CD14-positive monocyte (primary cell): ENCODE measurements around the gene TCF19. TPM values are rescaled to one million over a fixed set of nuclear protein-coding genes. Genes with fewer than 3 reads are reported as not detected.
A peak's percentile ranks its signal among the peaks of the same experiment; 100 is the strongest.
"Not testable (repeated sequence)": the region's sequence is repeated elsewhere in the genome, so short reads cannot be mapped to it uniquely, and the experiment has no call there.

Experiments
- DNase-seq, 3 donors: peaks; one replicate each; pipeline ENCODE4 v3.0.0-alpha.2; 2011 to 2022
- H2AFZ ChIP-seq: 2 replicates; pipeline ENCODE4 v1.6.0; 2012; ENCODE audit warnings: mild to moderate bottlenecking, low read depth, low read length, inconsistent platforms; ENCODE audit not compliant: insufficient read depth, poor library complexity, severe bottlenecking
- H3K27ac ChIP-seq, 2 donors: 1 replicate in 1 of 2; 2 replicates in 1 of 2; pipeline ENCODE4 v1.5.1; 2012 to 2013; ENCODE audit warnings: low read length in 2 of 2, control low read depth in 1 of 2, inconsistent platforms in 1 of 2, low read depth in 1 of 2, mild to moderate bottlenecking in 1 of 2
- H3K27me3 ChIP-seq, 2 donors: one replicate each; pipeline versions ENCODE4 v1.6.0 to v1.6.1; 2011 to 2013; ENCODE audit warnings: low read length in 2 of 2; ENCODE audit not compliant: control insufficient read depth in 2 of 2, insufficient read depth in 2 of 2
- H3K36me3 ChIP-seq, 2 donors: replicated peaks in 1 of 2; 1 replicate in 1 of 2; 2 replicates in 1 of 2; pipeline versions ENCODE4 v1.5.1 to v1.6.1; 2012 to 2013; ENCODE audit warnings: low read length in 2 of 2, control low read depth in 1 of 2, inconsistent platforms in 1 of 2, mild to moderate bottlenecking in 1 of 2; ENCODE audit not compliant: insufficient read depth in 2 of 2, control insufficient read depth in 1 of 2
- H3K4me1 ChIP-seq, 2 donors: 1 replicate in 1 of 2; 2 replicates in 1 of 2; pipeline versions ENCODE4 v1.5.1 to v1.6.1; 2012 to 2013; ENCODE audit warnings: low read length in 2 of 2, control low read depth in 1 of 2, inconsistent platforms in 1 of 2, mild to moderate bottlenecking in 1 of 2, moderate library complexity in 1 of 2; ENCODE audit not compliant: insufficient read depth in 2 of 2, control insufficient read depth in 1 of 2
- H3K4me2 ChIP-seq: replicated peaks from 2 replicates; pipeline ENCODE3; 2012; ENCODE audit warnings: low read length, moderate library complexity, mild to moderate bottlenecking; ENCODE audit not compliant: poor library complexity, severe bottlenecking; ENCODE audit errors: extremely low read depth
- H3K4me3 ChIP-seq, 3 experiments: fragments of 200-600 bp in 1 of 3; sonication (generic) in 1 of 3; replicated peaks in 1 of 3; 1 replicate in 2 of 3; 2 replicates in 1 of 3; pipeline ENCODE4 v1.5.1; 2011 to 2013; ENCODE audit warnings: low read length in 3 of 3, mild to moderate bottlenecking in 3 of 3, control low read depth in 2 of 3, low read depth in 2 of 3, inconsistent platforms in 1 of 3, moderate library complexity in 1 of 3
- H3K79me2 ChIP-seq: 2 replicates; pipeline ENCODE4 v1.6.0; 2012; ENCODE audit warnings: mild to moderate bottlenecking, control low read depth, inconsistent platforms, low read length, moderate library complexity; ENCODE audit not compliant: insufficient read depth
- H3K9ac ChIP-seq: 2 replicates; pipeline ENCODE4 v1.6.0; 2017; ENCODE audit warnings: low read length, mild to moderate bottlenecking; ENCODE audit not compliant: insufficient read depth, poor library complexity, severe bottlenecking
- H3K9me3 ChIP-seq, 2 donors: replicated peaks in 1 of 2; 1 replicate in 1 of 2; 2 replicates in 1 of 2; pipeline versions ENCODE4 v1.5.1 to v1.6.1; 2012 to 2013; ENCODE audit warnings: low read length in 2 of 2, control low read depth in 1 of 2; ENCODE audit not compliant: control insufficient read depth in 1 of 2, insufficient read depth in 1 of 2
- H4K20me1 ChIP-seq: 2 replicates; pipeline ENCODE4 v1.6.0; 2012; ENCODE audit warnings: mild to moderate bottlenecking, low read length, control low read depth, moderate library complexity; ENCODE audit not compliant: insufficient read depth
- H3K27ac Mint-ChIP-seq, 7 donors: one replicate each; pipeline ENCODE4 v1.8.0; 2020; ENCODE audit warnings: mild to moderate bottlenecking in 7 of 7, mixed read lengths in 7 of 7, moderate library complexity in 6 of 7, inconsistent platforms in 2 of 7
- H3K27me3 Mint-ChIP-seq, 3 donors: one replicate each; pipeline ENCODE4 v1.8.0; 2021 to 2022; ENCODE audit warnings: low read depth in 3 of 3, mild to moderate bottlenecking in 3 of 3, mixed read lengths in 3 of 3, moderate library complexity in 3 of 3, inconsistent platforms in 1 of 3
- H3K36me3 Mint-ChIP-seq, 2 donors: one replicate each; pipeline ENCODE4 v1.8.0; 2020; ENCODE audit warnings: mixed read lengths in 2 of 2, inconsistent platforms in 1 of 2, mild to moderate bottlenecking in 1 of 2
- H3K4me1 Mint-ChIP-seq: one replicate; pipeline ENCODE4 v1.8.0; 2020; ENCODE audit warnings: mild to moderate bottlenecking, mixed read lengths
- H3K4me3 Mint-ChIP-seq, 2 donors: one replicate each; pipeline ENCODE4 v1.8.0; 2020; ENCODE audit warnings: mild to moderate bottlenecking in 2 of 2, mixed read lengths in 2 of 2, moderate library complexity in 1 of 2
- H3K9me3 Mint-ChIP-seq, 7 donors: one replicate each; pipeline ENCODE4 v1.8.0; 2020 to 2022; ENCODE audit warnings: mixed read lengths in 7 of 7, mild to moderate bottlenecking in 6 of 7, moderate library complexity in 6 of 7, inconsistent platforms in 2 of 7
- CTCF ChIP-seq: fragments of 200-600 bp; IDR thresholded peaks from one replicate; pipeline ENCODE4 v1.8.0; 2022; ENCODE audit warnings: antibody characterized with exemption, mild to moderate bottlenecking
- WGBS: methylation state at CpG from one replicate; pipeline ENCODE4 v1.1.5; 2013; ENCODE audit warnings: missing lambda C conversion rate; ENCODE audit not compliant: insufficient coverage; 5-methylcytosine and 5-hydroxymethylcytosine counted together
- intact Hi-C, 2 donors: fragments of 100-400 bp; cut with micrococcal nuclease; formaldehyde crosslinking; loops; one replicate each; pipeline versions ENCODE4 v1.15.0 to v1.15.1; 2023
- polyA plus RNA-seq, 3 donors: library from polyadenylated mRNA; depleted of rRNA in 1 of 3; unstranded in 2 of 3; stranded (reverse) in 1 of 3; fragments of 300-500 nt in 2 of 3; fragments of >200 nt in 1 of 3; fragmentation: Illumina TruSeq in 2 of 3; gene quantifications; 1 replicate in 2 of 3; 2 replicates in 1 of 3; pipeline ENCODE4 v1.2.3, GENCODE V29; 2012 to 2021

Gene TCF19
- polyA plus RNA-seq, 3 donors: 0.75 to 1.1 (median 0.80) TPM

GRCh38 chr6:31180500-31180899 lies 22.1 kb downstream of the TCF19 start:
- Histone ChIP-seq H3K4me1 (peaks cover 0 to 6% of the 10 kb centered on the region in 2 donors), H3K4me2 (peak overlapping the region; percentile 67), H4K20me1 (no peaks in the 10 kb centered on the region), H3K27ac (no peak overlapping the region), H2AFZ (peak overlapping the region; percentile 69), H3K79me2 (no peaks in the 10 kb centered on the region), H3K36me3 (no peaks in the 10 kb centered on the region), H3K9me3 (no peaks in the 10 kb centered on the region), H3K27me3 (no peaks in the 10 kb centered on the region), H3K4me3 (peak overlapping the region; percentile 17 to 63 (median 44)), H3K9ac (peak overlapping the region; percentile 53)
- TF ChIP-seq CTCF: no peak
- DNase-seq: peak; percentile 55 to 81 (median 79)
- H3K4me1 Mint-ChIP-seq: peaks cover 14% of the 10 kb centered on the region
- intact Hi-C loops: no loop called here
- peak overlapping the region in 6 of 7 donors; percentile 51 to 78 (median 61) for H3K27ac Mint-ChIP-seq
- peaks cover 0 to 2% (median 1%) of the 10 kb centered on the region in 3 donors for H3K27me3 Mint-ChIP-seq
- WGBS: 46% methylated on average over 23 of the region's 26 CpGs
- H3K4me3 Mint-ChIP-seq: peak overlapping the region; percentile 68 to 80
- no peaks in the 10 kb centered on the region for H3K36me3 Mint-ChIP-seq
- H3K9me3 Mint-ChIP-seq: peaks cover 0 to 2% (median 0%) of the 10 kb centered on the region in 7 donors

GRCh38 chr6:31183287-31183686 lies 24.9 kb downstream of the TCF19 start:
- DNase-seq: not testable (repeated sequence)

GRCh38 chr6:31183859-31184258 lies 25.5 kb downstream of the TCF19 start:
- H3K27ac Mint-ChIP-seq: peak overlapping the region in 1 of 7 donors; percentile 45
- peaks cover 17% of the 10 kb centered on the region for H3K4me1 Mint-ChIP-seq
- H3K9me3 Mint-ChIP-seq, H3K4me3 ChIP-seq, H3K4me3 Mint-ChIP-seq, H3K27me3 ChIP-seq, intact Hi-C loops, DNase-seq, H3K36me3 Mint-ChIP-seq, H3K79me2 ChIP-seq, H3K4me2 ChIP-seq, H3K36me3 ChIP-seq, H4K20me1 ChIP-seq, H3K9me3 ChIP-seq, H2AFZ ChIP-seq, H3K27ac ChIP-seq, H3K9ac ChIP-seq, H3K27me3 Mint-ChIP-seq, H3K4me1 ChIP-seq: not testable (repeated sequence)
- WGBS: no CpG with 5 or more reads among the region's 6 CpGs

More at GRCh38 chr6:31183287-31183686, 24.9 kb downstream of the TCF19 start:
- H3K79me2 ChIP-seq, H3K9me3 ChIP-seq, H3K36me3 ChIP-seq, H3K4me3 Mint-ChIP-seq, H3K9ac ChIP-seq, intact Hi-C loops, H3K27me3 Mint-ChIP-seq, H2AFZ ChIP-seq, H3K4me2 ChIP-seq, H3K27ac ChIP-seq, H3K9me3 Mint-ChIP-seq, H4K20me1 ChIP-seq, H3K36me3 Mint-ChIP-seq, H3K4me3 ChIP-seq, H3K27ac Mint-ChIP-seq, H3K4me1 ChIP-seq, H3K27me3 ChIP-seq: not testable (repeated sequence)
- peaks cover 21% of the 10 kb centered on the region for H3K4me1 Mint-ChIP-seq
- WGBS: no CpG with 5 or more reads among the region's 2 CpGs

- H3K4me3 Mint-ChIP-seq, H3K4me2 ChIP-seq, H4K20me1 ChIP-seq, H3K9me3 Mint-ChIP-seq, H3K4me1 Mint-ChIP-seq, intact Hi-C loops, H3K9ac ChIP-seq, DNase-seq, H3K9me3 ChIP-seq, H2AFZ ChIP-seq, H3K27ac ChIP-seq, H3K36me3 ChIP-seq, H3K27me3 Mint-ChIP-seq, H3K27me3 ChIP-seq, H3K27ac Mint-ChIP-seq, H3K4me3 ChIP-seq, H3K36me3 Mint-ChIP-seq, H3K4me1 ChIP-seq, H3K79me2 ChIP-seq: not testable (repeated sequence)
- WGBS: 96% methylated on average over 4 of the region's 4 CpGs
Measured at GRCh38 chr6:31185695-31186051, 27.3 kb downstream of the TCF19 start.
